PC-3 (cell line): ENCODE results near the gene SNX5.

Experiments used
- EZH2 ChIP-seq: fragments of 300-600 bp; sonication (generic); IDR thresholded peaks from one replicate; pipeline ENCODE4 v1.6.1; 2017; ENCODE audit warnings: antibody characterized with exemption, mild to moderate bottlenecking, low read length; ENCODE audit not compliant: unreplicated experiment
- EZH2phosphoT487 ChIP-seq: fragments of 300-600 bp; sonication (generic); IDR thresholded peaks from 2 replicates; pipeline ENCODE4 v1.6.1; 2018; ENCODE audit warnings: mild to moderate bottlenecking, antibody characterized with exemption, low read length, borderline replicate concordance
- TF ChIP-seq, protein P1 (sequence below): fragments of 300-600 bp; sonication (generic); conservative IDR thresholded peaks from 2 replicates; pipeline ENCODE4 v1.5.1; 2017; ENCODE audit warnings: antibody characterized with exemption, low read depth, mild to moderate bottlenecking, low read length

DNA sequence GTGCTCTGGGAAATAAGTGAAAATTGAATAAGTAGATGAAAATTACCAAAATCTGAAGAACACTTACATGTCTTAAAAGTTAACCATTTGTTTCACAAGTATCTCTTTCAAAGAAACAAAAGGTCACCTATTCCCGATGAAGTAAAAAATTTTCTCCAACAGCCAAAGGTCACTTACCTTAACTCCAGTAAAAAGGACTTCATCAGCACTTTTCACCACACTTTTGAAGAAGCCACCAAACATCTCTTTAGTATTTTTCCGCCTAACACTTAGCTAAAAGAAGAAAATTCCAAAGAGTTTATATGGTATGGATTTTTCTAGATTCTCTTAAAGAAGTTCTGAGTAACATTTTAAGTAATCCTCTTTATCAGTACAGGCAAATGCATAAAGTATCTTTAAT lies 17.3 kb downstream of the SNX5 start:
- TF ChIP-seq, protein P1, sequence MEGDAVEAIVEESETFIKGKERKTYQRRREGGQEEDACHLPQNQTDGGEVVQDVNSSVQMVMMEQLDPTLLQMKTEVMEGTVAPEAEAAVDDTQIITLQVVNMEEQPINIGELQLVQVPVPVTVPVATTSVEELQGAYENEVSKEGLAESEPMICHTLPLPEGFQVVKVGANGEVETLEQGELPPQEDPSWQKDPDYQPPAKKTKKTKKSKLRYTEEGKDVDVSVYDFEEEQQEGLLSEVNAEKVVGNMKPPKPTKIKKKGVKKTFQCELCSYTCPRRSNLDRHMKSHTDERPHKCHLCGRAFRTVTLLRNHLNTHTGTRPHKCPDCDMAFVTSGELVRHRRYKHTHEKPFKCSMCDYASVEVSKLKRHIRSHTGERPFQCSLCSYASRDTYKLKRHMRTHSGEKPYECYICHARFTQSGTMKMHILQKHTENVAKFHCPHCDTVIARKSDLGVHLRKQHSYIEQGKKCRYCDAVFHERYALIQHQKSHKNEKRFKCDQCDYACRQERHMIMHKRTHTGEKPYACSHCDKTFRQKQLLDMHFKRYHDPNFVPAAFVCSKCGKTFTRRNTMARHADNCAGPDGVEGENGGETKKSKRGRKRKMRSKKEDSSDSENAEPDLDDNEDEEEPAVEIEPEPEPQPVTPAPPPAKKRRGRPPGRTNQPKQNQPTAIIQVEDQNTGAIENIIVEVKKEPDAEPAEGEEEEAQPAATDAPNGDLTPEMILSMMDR: no peak
- TF ChIP-seq EZH2 (no peak), EZH2phosphoT487 (no peak)
